ENCODE data around the gene CTNND2. TPM values are rescaled to one million over a fixed set of nuclear protein-coding genes. Genes with fewer than 3 reads are reported as not detected.

Gene CTNND2
- total RNA-seq, 1 experiment from 2014 or later, result not detected

GRCh38 chr5:11180890-11181289, 723.4 kb downstream of the CTNND2 start:
- Histone ChIP-seq H3K27me3 (replicated peaks; ENCODE audit: insufficient read depth, low read depth, low read length, poor library complexity) (no peaks in the 10 kb centered on the region), H3K4me3 (ENCODE audit: low read depth, low read length, poor library complexity, severe bottlenecking) (no peak overlapping the region), H3K36me3 (ENCODE audit: insufficient read depth, low read length, poor library complexity, severe bottlenecking) (no peaks in the 10 kb centered on the region), H3K27ac (ENCODE audit: low read depth, low read length, poor library complexity, severe bottlenecking) (no peak overlapping the region), H3K9me3 (ENCODE audit: low read depth, low read length, poor library complexity, severe bottlenecking) (no peaks in the 10 kb centered on the region), H3K4me1 (ENCODE audit: insufficient read depth, low read length, poor library complexity, severe bottlenecking) (no peaks in the 10 kb centered on the region)
- intact Hi-C loops (cut with micrococcal nuclease; ENCODE audit: unreplicated experiment), result no loop called here
- no peak for DNase-seq (ENCODE audit: low spot score)
- ChIA-PET CTCF (no interaction called here), POLR2A (ENCODE audit: low non-redundant PET) (no interaction called here)
- no peak for TF ChIP-seq CTCF (conservative IDR thresholded peaks at IDR 0.05; ENCODE audit: low read depth, low read length)
- TF ChIP-seq EZH2 (IDR thresholded peaks at IDR 0.05; ENCODE audit: borderline replicate concordance, low read depth, low read length, poor library complexity, severe bottlenecking), result no peak
- BruUV-seq (replicated peaks), result no TSS peak

GRCh38 chr5:11177999-11178711, 726.1 kb downstream of the CTNND2 start:
- no TSS peak for BruUV-seq (replicated peaks)
- intact Hi-C loops (cut with micrococcal nuclease; ENCODE audit: unreplicated experiment), result no loop called here
- TF ChIP-seq CTCF (conservative IDR thresholded peaks at IDR 0.05; ENCODE audit: low read depth, low read length) (no peak), EZH2 (IDR thresholded peaks at IDR 0.05; ENCODE audit: borderline replicate concordance, low read depth, low read length, poor library complexity, severe bottlenecking) (no peak)
- DNase-seq (ENCODE audit: low spot score), result no peak
- H3K4me1 ChIP-seq (ENCODE audit: insufficient read depth, low read length, poor library complexity, severe bottlenecking), result no peaks in the 10 kb centered on the region
- ChIA-PET CTCF (no interaction called here), POLR2A (ENCODE audit: low non-redundant PET) (no interaction called here)
- H3K9me3 ChIP-seq (ENCODE audit: low read depth, low read length, poor library complexity, severe bottlenecking), result no peaks in the 10 kb centered on the region
- H3K27ac ChIP-seq (ENCODE audit: low read depth, low read length, poor library complexity, severe bottlenecking), result no peak overlapping the region
- no peak overlapping the region for H3K4me3 ChIP-seq (ENCODE audit: low read depth, low read length, poor library complexity, severe bottlenecking)
- no peaks in the 10 kb centered on the region for H3K27me3 ChIP-seq (replicated peaks; ENCODE audit: insufficient read depth, low read depth, low read length, poor library complexity)
- no peaks in the 10 kb centered on the region for H3K36me3 ChIP-seq (ENCODE audit: insufficient read depth, low read length, poor library complexity, severe bottlenecking)

- Histone ChIP-seq H3K27me3 (replicated peaks; ENCODE audit: insufficient read depth, low read depth, low read length, poor library complexity) (no peaks in the 10 kb centered on the region), H3K4me3 (ENCODE audit: low read depth, low read length, poor library complexity, severe bottlenecking) (no peak overlapping the region), H3K4me1 (ENCODE audit: insufficient read depth, low read length, poor library complexity, severe bottlenecking) (no peaks in the 10 kb centered on the region), H3K27ac (ENCODE audit: low read depth, low read length, poor library complexity, severe bottlenecking) (no peak overlapping the region), H3K9me3 (ENCODE audit: low read depth, low read length, poor library complexity, severe bottlenecking) (no peaks in the 10 kb centered on the region), H3K36me3 (ENCODE audit: insufficient read depth, low read length, poor library complexity, severe bottlenecking) (no peaks in the 10 kb centered on the region)
- TF ChIP-seq EZH2 (IDR thresholded peaks at IDR 0.05; ENCODE audit: borderline replicate concordance, low read depth, low read length, poor library complexity, severe bottlenecking) (no peak), CTCF (conservative IDR thresholded peaks at IDR 0.05; ENCODE audit: low read depth, low read length) (no peak)
- ChIA-PET CTCF (no interaction called here), POLR2A (ENCODE audit: low non-redundant PET) (no interaction called here)
- no peak for DNase-seq (ENCODE audit: low spot score)
- no TSS peak for BruUV-seq (replicated peaks)
- intact Hi-C loops (cut with micrococcal nuclease; ENCODE audit: unreplicated experiment), result no loop called here
Measured at GRCh38 chr5:11174591-11174990, 729.7 kb downstream of the CTNND2 start.

All from A673 (cell line).